Fibroblast of peridontal ligament (primary cell): Measurements from ENCODE around the gene NT5E.

Experiments used
- DNase-seq: peaks from one replicate; pipeline ENCODE4 v3.0.0-alpha.2; 2010; ENCODE audit errors: extremely low read depth

The NT5E gene

DNA sequence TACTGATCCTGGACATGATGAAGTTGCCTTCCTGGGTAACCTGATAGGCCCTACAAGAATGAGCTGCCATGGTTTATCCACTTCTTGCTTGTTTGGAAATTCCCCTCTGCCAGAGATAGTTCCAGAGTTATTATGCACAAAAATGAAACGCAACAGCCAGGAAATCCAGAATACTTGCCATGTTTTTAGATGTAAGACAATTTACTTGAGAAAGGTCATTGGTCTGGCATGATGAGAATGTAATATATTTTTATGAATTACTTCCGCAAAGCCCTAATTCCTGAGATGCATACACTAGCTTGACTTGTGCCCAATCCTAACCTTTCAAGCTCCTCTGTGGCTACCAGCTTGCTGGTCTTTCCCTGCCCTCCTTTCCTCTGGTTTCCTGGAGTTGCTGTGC is 27.9 kb upstream of the NT5E start:
- DNase-seq: peak; percentile 71

DNA sequence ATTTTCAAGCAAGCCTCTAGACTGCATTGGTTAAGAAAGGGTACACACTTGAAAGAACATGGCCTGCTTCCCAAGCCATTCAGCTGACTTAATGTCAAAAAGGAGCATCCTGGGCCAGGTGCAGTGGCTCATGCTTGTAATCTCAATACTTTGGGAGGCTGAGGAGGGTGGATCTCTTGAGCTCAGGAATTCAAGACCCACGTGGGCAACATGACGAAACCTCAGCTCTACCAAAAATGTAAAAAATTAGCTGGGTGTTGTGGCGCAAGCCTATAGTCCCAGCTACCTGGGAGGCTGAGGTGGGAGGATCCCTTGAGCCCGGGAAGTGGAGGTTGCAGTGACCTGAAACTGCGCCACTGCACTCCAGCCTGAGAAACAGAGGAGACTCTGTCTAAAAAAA is 26.9 kb upstream of the NT5E start:
- DNase-seq: no peak

DNA sequence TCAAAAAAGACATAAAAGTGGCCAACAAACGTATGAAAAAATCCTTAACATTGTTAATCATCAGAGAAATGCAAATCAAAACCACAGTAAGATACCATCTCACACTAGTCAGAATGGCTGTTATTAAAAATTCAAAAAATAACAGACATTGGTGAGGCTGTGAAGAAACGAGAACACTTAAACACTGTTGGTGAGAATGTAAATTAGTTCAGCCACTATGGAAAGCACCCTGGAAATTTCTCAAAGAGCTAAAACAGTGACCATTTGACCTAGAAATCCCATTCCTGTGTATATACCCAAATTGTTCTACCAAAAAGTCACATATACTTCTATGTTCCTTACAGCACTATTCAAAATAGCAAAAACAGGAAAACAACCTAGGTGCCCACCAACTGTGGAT is 24.9 kb upstream of the NT5E start:
- DNase-seq: no peak

DNA sequence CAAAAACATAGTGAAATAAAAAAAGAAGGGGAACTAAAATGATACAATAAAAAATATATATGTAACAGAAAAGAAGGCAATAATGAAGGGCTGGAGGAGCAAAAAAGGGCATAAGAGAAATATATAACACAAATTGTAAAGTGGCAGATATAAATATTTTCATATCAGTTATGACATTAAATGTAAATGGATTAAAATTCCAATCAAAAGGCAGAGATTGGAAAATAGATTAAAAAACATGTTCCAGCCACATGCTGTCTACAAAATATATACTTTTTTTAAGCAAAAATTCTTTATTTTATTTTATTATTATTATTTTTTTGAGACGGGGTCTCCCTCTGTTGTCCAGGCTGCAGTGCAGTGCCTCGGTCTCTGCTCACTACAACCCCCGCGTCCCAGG is 23.9 kb upstream of the NT5E start:
- no peak for DNase-seq

DNA sequence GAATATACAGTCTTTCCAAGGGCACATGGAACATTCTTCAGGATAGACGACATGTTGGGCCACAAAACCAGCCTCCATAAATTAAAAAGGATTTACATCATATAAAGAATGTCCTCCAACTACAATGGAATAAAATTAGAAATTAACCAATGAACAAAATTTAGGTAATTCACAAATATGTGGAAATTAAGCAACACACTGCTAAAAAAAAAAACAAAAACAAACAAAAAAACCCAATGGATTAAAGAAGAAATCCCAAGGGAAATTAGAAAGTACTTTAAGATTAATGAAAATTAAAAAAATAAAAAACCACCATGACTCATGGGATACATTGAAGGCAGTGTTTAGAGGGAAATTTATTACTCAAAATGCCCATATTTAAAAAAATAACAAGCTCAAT is 21.4 kb upstream of the NT5E start:
- no peak for DNase-seq

DNA sequence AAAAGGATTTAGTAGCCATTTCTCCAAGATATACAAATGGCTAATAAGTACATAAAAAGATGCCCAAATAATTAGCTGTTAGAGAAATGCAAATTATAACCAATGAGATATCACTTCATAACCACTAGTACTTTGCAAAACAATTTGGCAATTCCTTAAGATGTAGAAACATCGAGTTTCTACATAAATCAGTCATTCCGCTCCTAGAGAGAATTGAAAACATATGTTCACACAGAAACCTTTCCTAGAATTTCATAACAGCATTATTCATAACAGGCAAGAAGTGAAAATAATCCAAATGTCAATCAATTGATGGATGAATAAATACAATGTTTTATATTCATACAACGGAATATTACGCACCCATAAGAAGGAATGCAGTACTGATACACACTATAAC is 20.5 kb upstream of the NT5E start:
- peak; percentile 85 for DNase-seq

DNA sequence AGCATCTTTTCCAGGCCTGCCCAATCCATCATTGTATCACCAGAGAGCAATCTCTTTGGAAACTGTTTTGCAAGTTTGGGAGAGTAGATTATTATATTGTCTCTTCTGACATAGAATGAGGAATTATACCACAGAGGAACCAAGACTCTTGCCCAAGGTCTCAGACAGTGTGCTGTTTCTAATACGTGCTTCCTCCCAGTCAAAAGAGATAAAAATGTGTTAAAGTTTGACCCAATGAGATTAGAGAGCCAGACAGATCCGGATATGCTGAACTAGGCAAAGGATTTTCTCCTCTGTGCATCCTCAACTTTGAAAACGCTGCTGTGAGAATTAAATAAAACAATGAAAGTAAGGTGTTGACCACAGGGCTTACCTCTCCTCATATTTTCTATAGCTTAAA is 18.6 kb upstream of the NT5E start:
- DNase-seq: no peak

DNA sequence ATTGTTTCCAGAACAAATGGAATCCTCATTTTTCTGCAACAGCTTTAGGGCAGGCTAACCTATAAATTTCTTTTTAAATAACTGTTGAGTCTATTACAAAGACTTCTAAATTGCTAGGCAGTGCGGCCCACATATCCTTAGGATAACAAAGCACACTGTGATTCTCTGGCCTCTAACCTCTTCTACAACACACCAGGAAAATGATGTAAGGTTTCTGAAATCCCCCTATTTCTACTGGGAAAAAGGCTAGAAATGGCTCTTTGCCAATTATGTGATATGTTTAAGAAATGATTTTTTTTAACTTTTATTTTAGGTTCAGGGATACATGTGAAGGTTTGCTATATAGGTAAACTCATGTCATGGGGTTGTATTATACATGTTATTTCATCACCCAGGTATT is 17.3 kb upstream of the NT5E start:
- DNase-seq: no peak

DNA sequence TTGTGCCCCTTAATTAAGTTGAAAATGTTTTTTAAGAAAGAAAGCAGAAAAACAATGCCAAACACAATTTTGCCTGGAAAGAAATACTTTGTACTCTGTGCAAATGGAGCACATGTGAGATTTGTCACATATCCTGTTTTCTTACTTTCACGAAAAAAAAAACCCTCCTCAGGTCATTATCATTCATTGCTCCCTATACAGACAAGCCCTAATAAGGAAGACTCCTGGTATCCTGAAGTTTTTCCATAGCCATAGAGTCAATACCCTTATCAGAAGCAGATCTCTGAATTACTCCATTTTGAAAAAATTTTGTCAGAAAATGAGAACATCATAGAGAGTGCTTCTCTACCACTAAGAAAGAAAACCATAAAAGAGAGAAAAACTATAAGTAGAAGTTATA is 14.0 kb upstream of the NT5E start:
- no peak for DNase-seq

DNA sequence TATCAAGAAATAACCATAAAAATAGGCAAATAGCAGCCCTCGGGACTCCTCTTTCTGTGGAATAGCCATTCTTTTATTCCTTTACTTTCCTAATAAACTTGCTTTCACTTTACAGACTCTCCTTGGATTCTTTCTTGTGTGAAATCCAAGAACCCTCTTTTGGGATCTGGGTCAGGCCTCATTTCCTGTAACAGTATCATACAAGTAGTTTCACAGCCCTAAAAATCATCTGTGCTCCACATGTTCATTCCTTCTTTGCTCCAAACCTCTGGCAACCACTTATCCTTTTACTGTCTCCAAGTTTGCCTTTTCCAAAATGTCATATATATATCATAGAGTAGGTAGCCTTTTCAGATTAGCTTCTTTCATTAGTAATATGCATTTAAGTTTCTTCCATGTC is 13.5 kb upstream of the NT5E start:
- peak; percentile 96 for DNase-seq

DNA sequence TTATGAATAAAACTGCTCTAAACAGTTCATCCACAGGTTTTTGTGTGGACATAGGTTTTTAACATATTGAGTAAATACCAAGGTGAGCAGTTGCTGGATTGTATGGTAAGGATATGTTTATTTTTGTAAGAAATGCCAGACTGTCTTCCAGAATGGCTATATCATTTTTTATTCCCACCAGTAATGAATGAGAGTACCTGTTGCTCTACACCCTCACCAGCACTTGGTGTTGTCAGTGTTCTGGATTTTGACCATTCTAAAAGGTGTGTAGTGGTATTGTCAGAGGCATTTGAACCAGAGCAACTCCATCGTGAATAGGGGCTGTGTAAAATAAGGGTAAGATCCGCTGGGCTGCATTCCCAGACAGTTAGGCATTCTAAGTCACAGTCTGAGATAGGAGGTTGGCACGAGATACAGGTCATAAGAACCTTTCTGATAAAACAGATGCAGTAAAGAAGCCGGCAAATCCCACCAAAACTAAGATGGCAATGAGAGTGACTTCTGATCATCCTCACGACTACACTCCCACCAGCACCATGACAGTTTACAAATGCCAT is 12.9 kb upstream of the NT5E start:
- no peak for DNase-seq

DNA sequence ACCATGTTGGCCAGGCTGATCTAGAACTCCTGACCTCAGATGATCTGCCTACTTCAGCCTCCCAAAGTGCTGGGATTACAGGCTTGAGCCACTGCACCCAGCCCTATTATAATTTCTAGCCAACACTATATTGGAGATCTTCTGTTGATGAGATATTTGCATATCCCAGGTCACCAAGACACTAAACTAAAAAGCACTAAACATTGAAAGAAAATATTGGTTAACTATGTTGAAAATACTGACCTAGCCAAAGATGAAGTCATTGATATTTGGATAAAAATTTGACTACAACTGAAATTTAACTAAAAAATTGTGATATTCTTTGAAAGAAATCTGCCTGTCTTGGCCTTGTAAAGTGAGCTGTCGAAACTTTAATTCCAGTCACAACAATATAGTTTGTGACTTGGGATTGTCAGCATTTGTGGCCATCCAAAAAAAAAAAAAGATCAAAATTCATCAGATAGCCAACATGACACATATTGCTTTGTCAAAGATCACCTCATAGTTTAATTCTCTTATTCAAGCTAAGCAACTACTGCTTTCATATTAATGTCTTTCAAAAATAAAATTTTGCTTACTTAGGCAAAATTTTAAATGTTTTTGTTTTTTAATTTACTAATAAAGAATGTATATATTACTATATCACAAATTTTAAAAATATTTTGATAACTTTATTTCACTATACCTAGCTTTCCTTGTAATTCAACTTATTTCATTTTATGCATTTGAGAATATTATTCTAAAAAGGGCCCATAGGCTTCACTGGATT is 6.3 kb upstream of the NT5E start:
- DNase-seq: no peak

DNA sequence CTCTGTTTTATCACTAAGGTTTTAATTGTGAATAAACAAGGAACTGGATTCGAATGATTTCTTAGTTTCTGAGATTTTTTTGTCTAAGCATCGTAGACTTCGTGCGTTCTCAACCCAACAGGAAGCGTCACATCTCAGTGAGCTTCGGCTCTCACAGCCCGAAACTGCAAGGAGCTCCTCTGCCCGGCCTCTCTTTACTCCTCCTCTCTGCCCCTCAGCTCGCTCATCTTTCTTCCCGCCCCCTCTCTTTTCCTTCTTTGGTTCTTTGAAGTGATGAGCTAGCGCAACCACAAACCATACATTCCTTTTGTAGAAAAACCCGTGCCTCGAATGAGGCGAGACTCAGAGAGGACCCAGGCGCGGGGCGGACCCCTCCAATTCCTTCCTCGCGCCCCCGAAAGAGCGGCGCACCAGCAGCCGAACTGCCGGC is 480 bp upstream of the NT5E start:
- peak; percentile 88 for DNase-seq

DNA sequence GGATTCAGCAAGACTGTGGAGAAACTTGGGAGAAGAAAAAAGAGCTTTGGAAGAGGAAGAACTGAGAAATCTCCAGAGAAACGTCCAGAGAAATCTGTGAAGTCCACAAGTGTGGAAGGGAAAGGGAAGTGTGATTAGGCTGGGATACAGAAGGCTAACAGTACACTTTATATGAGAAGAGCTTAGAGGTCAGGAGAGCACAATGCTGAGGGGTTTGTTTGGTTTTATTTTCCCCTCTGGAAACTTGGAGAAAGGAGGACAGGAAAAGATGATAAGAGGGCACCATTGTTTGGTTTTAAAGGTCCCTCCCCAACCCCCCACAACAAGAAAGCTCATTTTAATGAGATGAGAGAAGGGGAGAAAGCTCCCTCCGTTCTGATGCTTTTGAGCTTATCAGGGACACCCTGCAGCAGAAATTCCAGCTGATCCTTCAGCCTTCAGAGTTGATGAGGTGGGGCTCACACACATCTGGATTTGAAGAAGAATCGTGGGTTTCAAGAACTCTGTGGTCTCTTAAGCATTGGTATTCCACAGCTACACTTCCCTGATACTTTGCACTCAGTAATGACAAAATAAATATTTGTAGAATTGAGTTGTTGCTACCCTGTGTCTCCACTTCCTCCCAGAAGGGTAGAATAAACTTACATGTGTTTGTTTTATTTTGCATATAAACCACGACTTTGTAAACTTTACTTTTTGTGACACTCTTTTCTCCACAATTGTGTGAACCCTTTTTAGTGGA is 1.9 kb downstream of the NT5E start:
- peak; percentile 50 for DNase-seq

DNA sequence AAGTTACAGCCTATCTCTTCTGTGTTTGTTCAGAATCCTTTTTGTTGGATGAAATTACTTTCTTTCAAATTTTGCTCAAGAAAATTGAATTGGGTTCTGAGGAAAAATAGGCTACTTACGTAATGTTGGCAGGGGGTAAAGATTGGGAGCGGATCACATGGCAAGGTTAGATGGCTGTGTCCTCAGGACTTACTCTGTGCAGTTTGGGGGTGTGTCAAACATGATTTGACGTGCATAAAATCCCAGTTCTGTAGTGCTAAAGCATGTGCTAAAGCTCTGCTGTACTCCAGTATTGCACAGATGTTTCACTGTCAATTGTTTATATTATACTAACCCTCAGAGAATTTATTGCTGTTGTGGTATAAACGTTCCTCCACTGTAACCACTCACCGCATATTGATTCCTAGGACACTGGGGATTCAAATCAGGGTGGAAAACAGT is 2.6 kb downstream of the NT5E start:
- peak; percentile 98 for DNase-seq

DNA sequence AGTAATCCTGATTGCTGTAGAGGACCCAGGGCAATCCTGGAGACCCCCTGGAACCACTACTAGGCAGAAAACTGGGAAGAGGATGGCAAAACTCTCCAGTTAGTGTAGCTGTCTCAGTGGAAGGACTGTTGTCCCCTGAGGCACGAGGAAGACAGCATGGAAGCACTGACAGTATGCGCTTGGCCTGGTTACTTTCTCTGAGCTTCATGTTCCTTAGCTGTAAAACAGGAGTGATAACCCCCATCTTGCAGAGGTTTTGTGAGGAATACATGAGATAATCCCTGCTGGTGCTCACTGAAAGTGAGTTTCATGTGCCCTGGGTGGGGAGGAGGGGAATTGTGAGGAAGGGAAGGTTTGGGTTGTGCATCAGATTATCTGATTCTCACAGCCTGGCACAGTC is 3.2 kb downstream of the NT5E start:
- no peak for DNase-seq

DNA sequence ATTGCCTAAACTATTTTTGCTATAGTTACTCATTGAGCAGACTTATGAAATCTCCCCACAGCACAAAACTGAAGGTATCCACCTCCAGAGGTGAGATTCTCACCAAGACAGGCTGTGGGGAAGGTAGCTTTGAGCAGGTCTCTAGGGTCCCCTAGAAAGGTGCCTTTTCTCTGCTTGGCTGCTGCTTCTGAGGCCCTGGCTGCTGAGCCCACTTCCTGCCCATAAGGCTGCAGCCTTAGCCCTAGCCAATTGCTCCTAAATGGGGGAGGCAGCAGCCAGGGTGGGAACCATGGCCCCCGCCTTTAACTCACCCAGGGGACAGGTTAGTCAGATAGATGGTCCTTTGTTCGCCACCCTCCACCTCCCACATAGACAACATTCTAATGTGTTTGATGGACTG is 3.6 kb downstream of the NT5E start:
- DNase-seq: no peak

DNA sequence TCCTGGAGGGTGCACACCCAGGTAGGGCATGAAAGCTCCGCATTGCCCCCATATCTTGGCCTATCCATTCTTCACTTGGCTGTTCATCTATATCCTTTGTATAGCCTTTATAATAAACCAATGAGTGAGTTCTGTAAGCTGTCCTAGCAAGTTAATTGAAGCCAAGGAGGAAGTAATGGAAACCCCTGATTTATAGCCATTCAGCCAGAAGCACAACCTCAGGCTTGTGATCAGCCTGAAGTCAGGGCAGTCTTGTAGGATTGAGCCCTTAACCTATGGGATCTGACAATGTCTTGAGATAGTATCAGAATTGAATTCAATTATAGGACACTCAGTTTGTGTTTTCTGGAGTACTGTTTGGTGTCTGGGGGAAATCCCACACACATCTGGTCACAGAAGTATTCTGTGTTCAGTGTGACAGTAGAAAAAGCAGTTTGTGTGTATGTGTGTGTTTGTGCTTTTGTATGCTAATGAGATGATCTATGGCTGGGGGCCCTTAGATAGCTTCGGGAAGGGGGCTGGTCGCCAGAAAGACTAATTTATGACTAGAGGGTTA is 5.7 kb downstream of the NT5E start:
- DNase-seq: no peak

DNA sequence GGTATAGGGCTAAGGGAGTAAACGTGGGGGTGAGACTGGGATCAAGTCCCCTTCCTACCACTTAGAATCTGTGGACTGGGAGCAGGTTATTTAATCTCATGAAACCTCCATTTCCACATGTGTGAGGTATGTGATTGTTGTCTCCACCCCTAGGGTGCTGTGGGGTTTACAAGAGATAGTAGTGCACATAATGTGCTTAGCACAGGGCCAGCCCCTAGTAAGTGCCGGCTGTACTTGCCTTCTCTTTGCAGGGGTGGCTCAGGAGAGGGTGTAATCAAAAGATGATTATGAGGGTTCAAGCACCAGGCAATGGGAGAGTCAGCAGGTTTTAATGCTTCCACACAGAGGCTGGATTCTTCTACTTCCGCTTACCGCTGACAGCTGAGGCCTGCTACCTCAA is 6.9 kb downstream of the NT5E start:
- no peak for DNase-seq

DNA sequence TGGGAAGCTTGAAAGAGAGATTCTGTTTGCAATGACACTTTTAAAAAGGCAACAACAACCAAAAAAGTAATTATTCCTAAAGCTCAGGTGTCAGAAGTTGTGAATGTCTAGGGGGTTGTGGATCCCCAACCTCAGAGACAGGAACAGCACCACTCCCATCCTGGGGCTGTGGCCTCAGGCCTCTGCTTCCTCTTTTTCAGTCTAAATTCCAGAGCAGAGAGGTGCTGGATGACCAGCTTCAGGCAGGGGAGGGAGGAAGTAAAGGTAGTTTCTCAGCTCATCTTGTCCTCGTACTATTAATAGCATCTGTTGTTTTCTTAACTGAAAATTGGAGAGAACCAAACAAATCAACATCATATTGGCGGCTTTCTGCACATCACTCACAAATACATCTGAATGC is 8.3 kb downstream of the NT5E start:
- DNase-seq: no peak

DNA sequence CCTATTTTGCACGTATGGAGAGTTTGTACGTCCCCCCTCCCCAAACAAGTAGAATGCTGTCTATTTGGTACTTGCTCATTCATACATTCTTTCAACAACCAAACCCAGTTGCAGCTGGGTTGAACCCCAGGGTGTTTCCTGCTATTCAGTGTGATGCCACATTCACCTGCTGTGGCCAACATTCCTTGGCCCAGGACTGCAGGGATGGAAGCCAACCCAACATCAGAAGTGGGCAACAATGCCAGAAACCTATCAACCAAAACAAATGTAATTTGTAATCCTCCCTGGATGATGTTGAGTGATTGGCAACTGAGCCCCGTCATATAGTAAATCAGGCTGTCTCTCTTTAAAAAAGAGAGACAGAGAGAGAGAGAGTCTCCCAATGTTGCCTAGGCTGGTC is 8.9 kb downstream of the NT5E start:
- no peak for DNase-seq

DNA sequence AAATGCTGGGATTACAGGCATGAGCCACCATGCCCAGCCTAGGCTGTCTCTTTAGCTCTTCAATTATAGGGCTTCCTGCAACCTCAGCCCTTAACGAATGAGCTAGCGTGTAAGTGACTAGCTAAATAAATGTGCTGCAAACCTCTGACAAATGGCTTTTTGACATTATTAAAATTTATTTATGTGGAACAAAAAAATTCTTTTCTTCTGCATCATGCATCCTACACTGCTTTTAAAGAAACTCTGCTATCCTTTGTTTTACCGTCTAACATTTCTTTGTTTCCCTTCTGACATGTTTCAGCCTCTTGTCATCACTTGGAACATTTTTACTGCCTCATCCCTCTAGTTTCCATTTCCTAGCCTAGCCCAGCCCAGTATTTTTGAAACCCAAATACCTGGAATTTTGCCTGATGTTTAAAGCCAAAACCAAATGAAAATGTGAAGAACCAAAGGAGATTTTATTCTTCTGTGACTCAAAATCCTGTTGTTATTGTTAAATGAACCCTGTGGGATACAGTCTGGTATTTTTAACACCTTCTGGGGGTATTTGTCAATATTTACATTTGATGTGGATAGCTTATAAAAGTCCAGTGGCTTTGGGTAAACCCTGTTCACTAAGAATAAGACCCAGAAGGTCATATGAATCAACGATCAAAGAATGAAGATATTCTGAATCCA is 9.5 kb downstream of the NT5E start:
- DNase-seq: peak; percentile 96
